ENCODE measurements around the gene NFE2L3. TPM values are rescaled to one million over a fixed set of nuclear protein-coding genes. Genes with fewer than 3 reads are reported as not detected.

NFE2L3 gene
- total RNA-seq, 2 donors from 2014 or later: 2.8 to 4.5 TPM

DNA sequence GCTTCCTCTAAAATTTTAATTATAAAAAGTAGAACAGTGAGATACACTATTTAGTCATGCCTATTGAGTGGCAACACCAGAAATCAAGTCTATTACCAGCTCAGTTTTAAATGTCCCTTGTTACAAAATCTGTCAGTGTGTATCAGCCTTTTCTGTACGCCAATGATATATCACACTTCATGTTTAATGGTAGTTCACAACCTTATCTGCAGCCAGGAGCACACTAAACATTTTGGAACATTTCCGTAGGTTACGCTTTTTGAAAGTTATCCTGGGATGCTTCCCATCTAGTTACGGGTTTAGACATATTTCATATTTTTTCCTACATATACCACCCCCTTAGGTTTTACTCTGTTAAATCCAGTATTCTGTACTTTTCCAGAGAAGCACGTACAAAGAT, 43.2 kb downstream of the NFE2L3 start:
- peak overlapping the region; percentile 98 for H3K4me3 ChIP-seq
- H3K9me3 ChIP-seq: no peaks in the 10 kb centered on the region

DNA sequence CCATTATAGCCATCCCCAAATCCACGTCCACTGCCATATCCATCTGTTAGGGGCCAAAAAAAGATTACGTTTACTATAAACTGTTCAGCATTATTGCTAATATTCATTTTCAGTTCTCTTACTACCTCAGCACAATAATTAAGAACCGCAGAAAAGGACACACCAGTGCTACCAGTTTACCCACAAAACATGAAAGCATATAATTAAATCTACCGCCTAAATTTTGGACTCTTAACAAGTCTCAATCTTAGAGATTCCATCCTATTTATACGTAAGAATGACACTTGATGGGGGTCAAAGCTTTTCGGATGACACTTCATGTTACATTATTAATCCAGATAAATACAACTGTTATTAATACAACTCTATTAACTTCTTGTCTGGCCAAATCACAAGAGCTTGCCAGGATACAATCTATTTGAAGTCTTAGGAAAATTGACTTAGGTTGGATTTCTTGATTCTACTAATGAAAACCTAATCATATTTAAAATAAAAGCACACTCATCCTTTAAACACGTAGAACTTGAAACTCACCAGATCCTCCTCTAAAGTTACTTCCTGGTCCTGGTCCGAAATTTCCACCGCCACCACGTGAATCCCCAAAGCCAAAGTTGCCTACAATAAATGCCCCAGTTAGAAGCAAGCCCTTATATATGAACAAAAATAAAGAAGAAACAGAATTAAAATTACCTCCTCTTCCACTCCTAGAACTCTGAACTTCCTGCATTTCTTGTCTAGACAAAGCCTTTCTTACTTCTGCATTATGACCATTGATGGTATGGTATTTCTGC, 44.1 kb downstream of the NFE2L3 start:
- Histone ChIP-seq H3K4me3 (peak overlapping the region; percentile 98), H3K9me3 (no peaks in the 10 kb centered on the region), H3K27me3 (replicated peaks; ENCODE audit: insufficient read depth) (no peaks in the 10 kb centered on the region), H3K27ac (no peak overlapping the region), H3K36me3 (peaks cover 58% of the 10 kb centered on the region), H3K4me1 (ENCODE audit: control insufficient read depth in 1 of 2, low read depth in 2 of 2) (peaks cover 56 to 60% of the 10 kb centered on the region in 2 donors)
- DNase-seq (ENCODE audit: low spot score) (no peak), ATAC-seq (ENCODE audit: insufficient number of reproducible peaks, low FRiP score, low read depth) (no peak)
- TF ChIP-seq, protein P1, sequence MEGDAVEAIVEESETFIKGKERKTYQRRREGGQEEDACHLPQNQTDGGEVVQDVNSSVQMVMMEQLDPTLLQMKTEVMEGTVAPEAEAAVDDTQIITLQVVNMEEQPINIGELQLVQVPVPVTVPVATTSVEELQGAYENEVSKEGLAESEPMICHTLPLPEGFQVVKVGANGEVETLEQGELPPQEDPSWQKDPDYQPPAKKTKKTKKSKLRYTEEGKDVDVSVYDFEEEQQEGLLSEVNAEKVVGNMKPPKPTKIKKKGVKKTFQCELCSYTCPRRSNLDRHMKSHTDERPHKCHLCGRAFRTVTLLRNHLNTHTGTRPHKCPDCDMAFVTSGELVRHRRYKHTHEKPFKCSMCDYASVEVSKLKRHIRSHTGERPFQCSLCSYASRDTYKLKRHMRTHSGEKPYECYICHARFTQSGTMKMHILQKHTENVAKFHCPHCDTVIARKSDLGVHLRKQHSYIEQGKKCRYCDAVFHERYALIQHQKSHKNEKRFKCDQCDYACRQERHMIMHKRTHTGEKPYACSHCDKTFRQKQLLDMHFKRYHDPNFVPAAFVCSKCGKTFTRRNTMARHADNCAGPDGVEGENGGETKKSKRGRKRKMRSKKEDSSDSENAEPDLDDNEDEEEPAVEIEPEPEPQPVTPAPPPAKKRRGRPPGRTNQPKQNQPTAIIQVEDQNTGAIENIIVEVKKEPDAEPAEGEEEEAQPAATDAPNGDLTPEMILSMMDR (IDR thresholded peaks at IDR 0.05): no peak

More for the DNA sequence above, 43.2 kb downstream of the NFE2L3 start:
- ATAC-seq (ENCODE audit: insufficient number of reproducible peaks, low FRiP score, low read depth): no peak
- peaks cover 67% of the 10 kb centered on the region for H3K36me3 ChIP-seq
- H3K27me3 ChIP-seq (replicated peaks; ENCODE audit: insufficient read depth): no peaks in the 10 kb centered on the region
- H3K27ac ChIP-seq: no peak overlapping the region
- peaks cover 56 to 60% of the 10 kb centered on the region in 2 donors for H3K4me1 ChIP-seq (ENCODE audit: control insufficient read depth in 1 of 2, low read depth in 2 of 2)
- no peak for DNase-seq (ENCODE audit: low spot score)
- TF ChIP-seq, protein P1 (IDR thresholded peaks at IDR 0.05): no peak

DNA sequence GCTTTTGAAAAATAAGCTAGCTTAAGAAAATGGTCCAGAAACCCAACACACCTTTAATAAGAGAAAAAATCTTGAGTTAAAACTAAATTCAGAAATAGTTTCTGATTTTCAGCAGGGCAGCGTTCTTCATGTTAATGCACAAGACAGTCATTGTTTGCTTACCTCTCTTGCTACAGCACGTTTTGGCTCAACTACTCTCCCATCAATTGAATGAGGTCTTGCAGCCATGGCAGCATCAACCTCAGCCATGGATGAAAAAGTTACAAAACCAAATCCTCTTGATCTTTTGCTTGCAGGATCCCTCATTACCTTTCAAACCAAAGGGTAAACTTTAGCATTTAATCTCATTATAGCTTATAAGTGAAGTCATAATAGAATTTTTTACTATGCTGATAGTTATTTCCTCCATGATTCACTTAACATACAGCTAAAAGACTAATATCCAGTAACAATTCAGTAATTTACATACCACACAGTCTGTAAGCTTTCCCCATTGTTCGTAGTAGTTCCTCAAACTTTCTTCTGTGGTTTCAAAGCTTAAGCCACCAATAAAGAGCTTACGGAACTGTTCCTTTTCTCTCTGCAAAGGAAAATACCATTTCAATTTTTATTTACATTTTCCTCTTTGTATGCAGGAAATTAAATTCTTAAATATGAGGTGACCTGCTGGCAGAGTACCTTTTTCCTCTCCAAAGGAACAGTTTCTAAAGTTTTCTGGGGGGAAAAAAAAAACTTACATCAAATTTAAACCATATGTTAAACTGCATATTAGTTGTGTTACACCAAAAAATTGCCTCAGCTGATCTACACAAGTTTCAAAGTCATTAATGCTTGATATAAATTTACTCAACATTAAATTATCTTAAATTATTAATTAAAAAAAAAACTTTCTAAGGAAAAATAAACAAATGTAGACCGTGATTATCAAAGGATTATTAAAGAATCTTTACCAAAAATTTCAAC, 45.4 kb downstream of the NFE2L3 start:
- ATAC-seq (ENCODE audit: insufficient number of reproducible peaks, low FRiP score, low read depth): no peak
- Histone ChIP-seq H3K4me1 (ENCODE audit: control insufficient read depth in 1 of 2, low read depth in 2 of 2) (peaks cover 51 to 54% of the 10 kb centered on the region in 2 donors), H3K36me3 (peaks cover 46% of the 10 kb centered on the region), H3K9me3 (no peaks in the 10 kb centered on the region), H3K4me3 (peak overlapping the region; percentile 98), H3K27ac (peak overlapping the region in 1 of 2 donors; percentile 45), H3K27me3 (replicated peaks; ENCODE audit: insufficient read depth) (no peaks in the 10 kb centered on the region)
- TF ChIP-seq, protein P1 (IDR thresholded peaks at IDR 0.05): no peak
- DNase-seq (ENCODE audit: low spot score): no peak

DNA sequence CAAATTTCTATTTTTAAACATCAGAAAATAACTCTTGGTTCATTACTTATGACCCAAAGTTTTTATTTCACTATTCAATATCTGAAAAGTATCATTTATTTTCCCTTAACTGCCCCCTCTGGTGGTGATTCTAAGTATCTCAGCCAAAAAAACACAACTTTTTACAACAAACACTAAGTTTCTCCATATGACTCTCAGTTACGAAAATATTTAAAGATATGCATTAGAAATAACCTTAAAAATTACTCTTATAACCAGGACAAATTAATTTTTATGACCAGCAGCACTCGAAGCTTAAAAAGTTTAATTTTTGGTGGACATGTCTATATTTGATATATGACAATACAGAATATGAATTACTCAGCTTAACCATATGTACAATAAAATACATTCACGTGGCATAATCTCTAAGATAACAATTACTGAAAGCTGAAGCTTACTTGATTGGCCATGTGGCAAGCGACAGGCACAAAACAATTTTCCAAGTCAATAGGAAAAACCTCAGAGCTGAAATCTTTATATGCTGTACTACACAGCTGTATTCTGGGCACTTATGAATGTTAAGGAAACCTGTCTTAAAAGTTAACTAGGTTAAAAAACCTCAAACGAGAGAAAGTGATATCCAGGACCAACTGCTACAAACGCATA, 46.3 kb downstream of the NFE2L3 start:
- Histone ChIP-seq H3K27ac (peak overlapping the region in 1 of 2 donors; percentile 100), H3K4me1 (ENCODE audit: control insufficient read depth in 1 of 2, low read depth in 2 of 2) (peaks cover 47 to 51% of the 10 kb centered on the region in 2 donors), H3K36me3 (peaks cover 38% of the 10 kb centered on the region), H3K27me3 (replicated peaks; ENCODE audit: insufficient read depth) (no peaks in the 10 kb centered on the region), H3K4me3 (peak overlapping the region; percentile 98), H3K9me3 (no peaks in the 10 kb centered on the region)
- ATAC-seq (ENCODE audit: insufficient number of reproducible peaks, low FRiP score, low read depth) (no peak), DNase-seq (ENCODE audit: low spot score) (no peak)
- TF ChIP-seq, protein P1 (IDR thresholded peaks at IDR 0.05): peak; percentile 76

Data from thoracic aorta (tissue), 2 donors.